Endothelial cell of umbilical vein (primary cell): Measurements from ENCODE around the gene HSPA5. TPM values are rescaled to one million over a fixed set of nuclear protein-coding genes. Genes with fewer than 3 reads are reported as not detected.
A peak's percentile ranks its signal among the peaks of the same experiment; 100 is the strongest.
"Not testable (repeated sequence)": the region's sequence is repeated elsewhere in the genome, so short reads cannot be mapped to it uniquely, and the experiment has no call there.

ENCODE experiments used
- BruUV-seq: library from RNA; stranded (reverse); fragments of 400-500 nt; replicated peaks from 2 replicates; lab custom pipeline; 2021; lab: Mats Ljungman, UMichigan
- CTCF ChIA-PET: fragments of 300-600, 350-600 bp; sonication (Branson Sonifier 250); formaldehyde crosslinking; loops from one replicate; lab custom pipeline; 2021; ENCODE audit warnings: antibody characterized with exemption, inconsistent platforms; lab: Charles Lee
- POLR2A ChIA-PET: fragments of 300-600, 350-600 bp; sonication (Branson Sonifier 250); formaldehyde crosslinking; loops from one replicate; lab custom pipeline; 2021; ENCODE audit warnings: antibody characterized with exemption, inconsistent platforms; lab: Charles Lee
- DNase-seq: peaks from one replicate; pipeline ENCODE4 v3.0.0-alpha.2; 2011; ENCODE audit warnings: low read depth, low spot score
- FAIRE-seq: peaks from 2 replicates; lab custom pipeline; 2011; peaks lifted over from hg19 to GRCh38; lab: Jason Lieb, UNC
- H2AFZ ChIP-seq: 2 replicates; pipeline ENCODE4 v1.6.0; 2012; ENCODE audit warnings: low read depth, low read length, control low read depth, inconsistent platforms
- H3K27ac ChIP-seq: 2 replicates; pipeline ENCODE4 v1.5.1; 2011; ENCODE audit warnings: low read depth, mild to moderate bottlenecking, control low read depth, low read length, moderate library complexity; ENCODE audit not compliant: insufficient read depth
- H3K27me3 ChIP-seq, 2 experiments: 2 replicates each; pipeline versions ENCODE4 v1.6.0 to v1.6.1; 2011; ENCODE audit warnings: low read length in 2 of 2, mixed read lengths in 1 of 2; ENCODE audit not compliant: control insufficient read depth in 2 of 2, insufficient read depth in 2 of 2
- H3K36me3 ChIP-seq, 2 experiments: 2 replicates in 1 of 2; 3 replicates in 1 of 2; pipeline ENCODE4 v1.5.1; 2011; ENCODE audit warnings: low read length in 2 of 2, mild to moderate bottlenecking in 1 of 2, moderate library complexity in 1 of 2; ENCODE audit not compliant: control insufficient read depth in 2 of 2, insufficient read depth in 2 of 2; ENCODE audit errors: extremely low read depth in 1 of 2
- H3K4me1 ChIP-seq: 3 replicates; pipeline ENCODE4 v1.5.1; 2011; ENCODE audit warnings: mild to moderate bottlenecking, low read length; ENCODE audit not compliant: control insufficient read depth, insufficient read depth; ENCODE audit errors: extremely low read depth
- H3K4me2 ChIP-seq: 2 replicates; pipeline ENCODE4 v1.6.1; 2011; ENCODE audit warnings: low read length, control low read depth, mixed read lengths; ENCODE audit not compliant: insufficient read depth
- H3K4me3 ChIP-seq, 3 experiments: fragments of 200-600 bp in 1 of 3; sonication (generic), shearing (Covaris generic) in 1 of 3; replicated peaks in 1 of 3; 2 replicates each; pipeline ENCODE4 v1.5.1; 2011 to 2016; ENCODE audit warnings: control low read depth in 3 of 3, low read length in 3 of 3, mild to moderate bottlenecking in 2 of 3, inconsistent platforms in 1 of 3, low read depth in 1 of 3, moderate library complexity in 1 of 3; ENCODE audit not compliant: insufficient read depth in 1 of 3
- H3K79me2 ChIP-seq: 2 replicates; pipeline ENCODE4 v1.6.0; 2012; ENCODE audit warnings: low read length, inconsistent platforms; ENCODE audit not compliant: control insufficient read depth, insufficient read depth
- H3K9ac ChIP-seq: replicated peaks from 2 replicates; pipeline ENCODE3; 2011; ENCODE audit warnings: low read length, control low read depth; ENCODE audit not compliant: insufficient read depth; ENCODE audit errors: extremely low read depth
- H3K9me1 ChIP-seq: replicated peaks from 3 replicates; pipeline ENCODE4 v1.6.0; 2011; ENCODE audit warnings: mild to moderate bottlenecking, low read length; ENCODE audit not compliant: control insufficient read depth, insufficient read depth; ENCODE audit errors: extremely low read depth
- H3K9me3 ChIP-seq: replicated peaks from 2 replicates; pipeline ENCODE4 v1.5.1; 2012; ENCODE audit warnings: low read length, inconsistent platforms; ENCODE audit not compliant: control insufficient read depth, insufficient read depth
- H4K20me1 ChIP-seq: replicated peaks from 2 replicates; pipeline ENCODE3; 2011; ENCODE audit warnings: mild to moderate bottlenecking, low read length; ENCODE audit not compliant: control insufficient read depth, insufficient read depth; ENCODE audit errors: extremely low read depth
- EZH2 ChIP-seq: IDR thresholded peaks from 2 replicates; pipeline ENCODE4 v1.6.1; 2012; ENCODE audit warnings: borderline replicate concordance, low read depth, mild to moderate bottlenecking, moderate library complexity, low read length, inconsistent platforms; ENCODE audit not compliant: severe bottlenecking
- FOS ChIP-seq: IDR thresholded peaks from 2 replicates; pipeline ENCODE4 v1.6.1; 2011; ENCODE audit warnings: mild to moderate bottlenecking, low read length, moderate library complexity, borderline replicate concordance; ENCODE audit not compliant: insufficient read depth
- MAX ChIP-seq: IDR thresholded peaks from 2 replicates; pipeline ENCODE4 v1.6.1; 2011; ENCODE audit not compliant: insufficient read depth, insufficient read length
- POLR2A ChIP-seq: IDR thresholded peaks from 2 replicates; pipeline ENCODE4 v1.6.1; 2012; ENCODE audit warnings: low read depth, mild to moderate bottlenecking, control low read depth, low read length
- dilution Hi-C: fragments of 300-500 bp; cut with MboI; formaldehyde crosslinking; loops from one replicate; pipeline ENCODE4 v1.15.0; 2019; ENCODE audit warnings: low sequenced_read_pairs; ENCODE audit not compliant: extremely low pct_ligation_motif_present
- intact Hi-C: fragments of 100-400 bp; cut with micrococcal nuclease; formaldehyde crosslinking; loops from one replicate; pipeline ENCODE4 v1.10.0; 2022
- polyA plus RNA-seq, 4 experiments: library from polyadenylated mRNA; depleted of rRNA in 3 of 4; stranded (reverse) in 3 of 4; unstranded in 1 of 4; fragments of >200 nt; gene quantifications; 2 replicates each; pipeline versions ENCODE4 v1.2.1 to v1.2.3, GENCODE V29; 2011 to 2012; ENCODE audit warnings: missing spikeins in 1 of 4
- total RNA-seq: library from RNA; stranded (reverse); gene quantifications from 2 replicates; pipeline ENCODE4 v1.2.3, GENCODE V29; 2021

The HSPA5 gene
- total and polyA plus RNA-seq, 2 donors (not counting 3 experiments of a cell fraction or from before 2014, with no cell fraction given), result 247 to 538 TPM

DNA sequence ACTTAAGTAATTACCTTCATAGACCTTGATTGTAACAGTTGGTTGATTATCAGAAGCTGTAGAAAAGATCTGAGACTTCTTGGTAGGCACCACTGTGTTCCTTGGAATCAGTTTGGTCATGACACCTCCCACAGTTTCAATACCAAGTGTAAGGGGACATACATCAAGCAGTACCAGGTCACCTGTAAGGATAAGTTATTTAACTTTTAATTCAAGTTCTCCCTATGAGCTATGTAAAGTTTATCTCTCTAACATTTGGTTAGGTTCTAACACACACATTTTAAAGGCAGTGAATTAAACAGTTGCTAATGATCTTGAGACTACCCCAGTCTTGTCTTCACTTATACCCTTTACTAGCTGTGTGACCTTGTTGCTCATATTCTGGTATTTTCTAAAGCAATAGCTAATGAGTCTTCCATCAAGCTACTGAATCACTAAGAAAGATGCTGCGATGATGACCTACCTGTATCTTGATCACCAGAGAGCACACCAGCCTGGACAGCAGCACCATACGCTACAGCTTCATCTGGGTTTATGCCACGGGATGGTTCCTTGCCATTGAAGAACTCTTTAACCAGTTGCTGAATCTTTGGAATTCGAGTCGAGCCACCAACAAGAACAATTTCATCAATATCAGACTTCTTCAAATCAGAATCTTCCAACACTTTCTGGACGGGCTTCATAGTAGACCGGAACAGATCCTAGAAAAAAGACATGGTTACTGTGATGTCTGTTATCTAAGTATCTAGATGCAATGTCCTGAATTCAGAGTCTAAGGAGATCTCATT lies 2.8 kb downstream of the HSPA5 start:
- intact Hi-C loops (no loop called here), dilution Hi-C loops (no loop called here)
- peak overlapping the region; percentile 93 for H3K4me2 ChIP-seq
- peaks cover 16% of the 10 kb centered on the region for H4K20me1 ChIP-seq
- FAIRE-seq (no peak), DNase-seq (peak; percentile 10)
- peak overlapping the region in 2 of 3 experiments; percentile 96 to 97 for H3K4me3 ChIP-seq
- no peak overlapping the region for H3K27ac ChIP-seq
- no peaks in the 10 kb centered on the region for H3K27me3 ChIP-seq
- ChIA-PET POLR2A (interaction anchor here (1.1 to 1.5 kb wide), 2 partner anchors 22 to 23 kb away, joined by 3 to 4 read pairs; partner anchors contain the start of gene GAPVD1), CTCF (interaction anchor here (0.7 kb wide), 1 partner anchor 382 kb away, joined by 3 read pairs; no protein-coding TSS in a partner anchor)
- TF ChIP-seq POLR2A (peak; percentile 33), MAX (no peak), FOS (no peak), EZH2 (no peak)
- no TSS peak for BruUV-seq
- H3K36me3 ChIP-seq, result peaks cover 23 to 30% of the 10 kb centered on the region in 2 experiments
- H3K4me1 ChIP-seq, result peaks cover 44% of the 10 kb centered on the region
- H3K9ac ChIP-seq, result peak overlapping the region; percentile 32
- H3K9me3 ChIP-seq, result no peaks in the 10 kb centered on the region
- no peaks in the 10 kb centered on the region for H3K9me1 ChIP-seq
- peaks cover 57% of the 10 kb centered on the region for H3K79me2 ChIP-seq
- no peak overlapping the region for H2AFZ ChIP-seq

DNA sequence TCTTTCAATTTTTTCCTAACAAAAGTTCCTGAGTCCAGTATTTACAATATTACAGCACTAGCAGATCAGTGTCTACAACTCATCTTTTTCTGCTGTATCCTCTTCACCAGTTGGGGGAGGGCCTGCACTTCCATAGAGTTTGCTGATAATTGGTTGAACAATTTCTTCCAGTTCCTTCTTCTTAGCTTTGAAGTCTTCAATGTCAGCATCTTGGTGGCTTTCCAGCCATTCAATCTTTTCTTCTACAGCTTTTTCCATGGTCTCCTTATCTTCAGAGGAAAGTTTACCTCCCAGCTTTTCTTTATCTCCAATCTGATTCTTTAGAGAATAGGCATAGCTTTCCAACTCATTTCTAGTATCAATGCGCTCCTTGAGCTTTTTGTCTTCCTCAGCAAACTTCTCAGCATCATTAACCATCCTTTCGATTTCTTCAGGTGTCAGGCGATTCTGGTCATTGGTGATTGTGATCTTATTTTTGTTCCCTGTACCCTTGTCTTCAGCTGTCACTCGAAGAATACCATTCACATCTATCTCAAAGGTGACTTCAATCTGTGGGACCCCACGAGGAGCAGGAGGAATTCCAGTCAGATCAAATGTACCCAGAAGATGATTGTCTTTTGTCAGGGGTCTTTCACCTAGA lies 4.5 kb downstream of the HSPA5 start:
- Histone ChIP-seq H3K36me3 (peaks cover 26 to 30% of the 10 kb centered on the region in 2 experiments), H3K4me2 (peak overlapping the region; percentile 93), H4K20me1 (peaks cover 16% of the 10 kb centered on the region), H3K79me2 (peaks cover 57% of the 10 kb centered on the region), H3K9ac (peak overlapping the region; percentile 6), H3K4me1 (peaks cover 32% of the 10 kb centered on the region), H3K4me3 (peak overlapping the region in 1 of 3 experiments; percentile 17)
- POLR2A ChIA-PET, result interaction anchor here (0.6 kb wide), 1 partner anchor 243 kb away, joined by 3 read pairs; no protein-coding TSS in a partner anchor
- BruUV-seq, H3K9me1 ChIP-seq, H2AFZ ChIP-seq, H3K27ac ChIP-seq, FAIRE-seq, intact Hi-C loops, CTCF ChIA-PET, DNase-seq, H3K9me3 ChIP-seq, dilution Hi-C loops, H3K27me3 ChIP-seq: not testable (repeated sequence)
